ENCODE results near the gene SMTNL2.

DNA sequence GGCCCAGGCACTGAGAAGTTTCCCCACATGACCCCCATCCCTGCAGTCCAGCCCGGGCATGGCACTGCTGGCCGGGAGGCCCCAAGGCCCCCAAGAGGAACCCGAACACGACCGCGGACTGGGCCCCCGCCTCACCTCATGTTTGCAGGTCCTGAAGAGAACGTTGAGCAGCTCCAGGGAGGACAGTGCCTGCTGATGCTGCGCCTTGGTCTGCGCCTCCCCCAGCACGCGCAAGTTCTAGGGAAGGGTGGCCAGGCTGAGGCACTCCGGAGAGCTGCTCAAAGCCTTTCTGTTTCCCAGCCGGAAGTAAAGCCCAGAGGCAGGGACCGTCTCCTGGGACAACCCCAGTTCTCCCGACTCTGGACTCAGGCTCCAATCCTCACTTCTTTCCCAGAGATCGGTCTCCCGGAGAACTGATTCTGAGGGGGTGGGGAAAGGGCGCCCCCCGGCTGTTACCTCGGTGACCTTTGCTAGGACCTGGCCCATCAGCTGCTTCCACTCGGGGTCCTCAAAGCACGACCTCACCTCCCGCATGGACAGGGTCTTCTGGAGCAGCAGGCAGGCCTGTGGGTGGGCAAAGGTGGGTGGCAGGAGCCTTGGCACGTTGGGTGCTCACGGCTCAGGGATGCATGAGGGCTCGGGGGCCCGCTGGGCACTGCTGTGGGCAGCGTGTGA, 42.9 kb upstream of the SMTNL2 start:
- TF ChIP-seq, protein P1, sequence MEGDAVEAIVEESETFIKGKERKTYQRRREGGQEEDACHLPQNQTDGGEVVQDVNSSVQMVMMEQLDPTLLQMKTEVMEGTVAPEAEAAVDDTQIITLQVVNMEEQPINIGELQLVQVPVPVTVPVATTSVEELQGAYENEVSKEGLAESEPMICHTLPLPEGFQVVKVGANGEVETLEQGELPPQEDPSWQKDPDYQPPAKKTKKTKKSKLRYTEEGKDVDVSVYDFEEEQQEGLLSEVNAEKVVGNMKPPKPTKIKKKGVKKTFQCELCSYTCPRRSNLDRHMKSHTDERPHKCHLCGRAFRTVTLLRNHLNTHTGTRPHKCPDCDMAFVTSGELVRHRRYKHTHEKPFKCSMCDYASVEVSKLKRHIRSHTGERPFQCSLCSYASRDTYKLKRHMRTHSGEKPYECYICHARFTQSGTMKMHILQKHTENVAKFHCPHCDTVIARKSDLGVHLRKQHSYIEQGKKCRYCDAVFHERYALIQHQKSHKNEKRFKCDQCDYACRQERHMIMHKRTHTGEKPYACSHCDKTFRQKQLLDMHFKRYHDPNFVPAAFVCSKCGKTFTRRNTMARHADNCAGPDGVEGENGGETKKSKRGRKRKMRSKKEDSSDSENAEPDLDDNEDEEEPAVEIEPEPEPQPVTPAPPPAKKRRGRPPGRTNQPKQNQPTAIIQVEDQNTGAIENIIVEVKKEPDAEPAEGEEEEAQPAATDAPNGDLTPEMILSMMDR (IDR thresholded peaks at IDR 0.05; ENCODE audit: low read depth, low read length, poor library complexity, severe bottlenecking) = peak; percentile 39
- no peak for TF ChIP-seq EZH2phosphoT487 (IDR thresholded peaks at IDR 0.05; ENCODE audit: borderline replicate concordance, low read length)

Data from DOHH2 (cell line).